WTC11 (cell line): Measurements from ENCODE around the gene NDRG2. TPM values are rescaled to one million over a fixed set of nuclear protein-coding genes. Genes with fewer than 3 reads are reported as not detected.
"Not testable (repeated sequence)": the region's sequence is repeated elsewhere in the genome, so short reads cannot be mapped to it uniquely, and the experiment has no call there.

ENCODE experiments used
- ATAC-seq: fragments of 200-7000 bp; cut with Tn5 transposase; 2 replicates; pipeline ENCODE4 v1.10.0; 2021; ENCODE audit warnings: mild to moderate bottlenecking, moderate library complexity
- CTCF ChIA-PET: fragments of 300-600 bp; sonication (Branson Sonifier 250); formaldehyde crosslinking; loops from one replicate; lab custom pipeline; 2021; ENCODE audit warnings: antibody characterized with exemption; lab: Charles Lee
- POLR2A ChIA-PET: fragments of 350-600 bp; sonication (Branson Sonifier 250); formaldehyde crosslinking; loops from one replicate; lab custom pipeline; 2021; ENCODE audit warnings: antibody characterized with exemption; lab: Charles Lee
- DNase-seq: peaks from one replicate; pipeline ENCODE4 v3.0.0; 2021; ENCODE audit warnings: low spot score
- H3K27ac Mint-ChIP-seq: 2 replicates; pipeline ENCODE4 v1.8.0; 2021; ENCODE audit warnings: mixed read lengths
- H3K27me3 Mint-ChIP-seq: 2 replicates; pipeline ENCODE4 v1.8.0; 2021; ENCODE audit warnings: low read depth, mild to moderate bottlenecking, moderate library complexity, mixed read lengths
- H3K36me3 Mint-ChIP-seq: 2 replicates; pipeline ENCODE4 v1.8.0; 2021; ENCODE audit warnings: mixed read lengths
- H3K4me1 Mint-ChIP-seq: 2 replicates; pipeline ENCODE4 v1.8.0; 2022; ENCODE audit warnings: mixed read lengths
- H3K4me3 Mint-ChIP-seq: 2 replicates; pipeline ENCODE4 v1.8.0; 2021; ENCODE audit warnings: mild to moderate bottlenecking, moderate library complexity, mixed read lengths
- H3K9me3 Mint-ChIP-seq: 2 replicates; pipeline ENCODE4 v1.8.0; 2021; ENCODE audit warnings: mixed read lengths
- ATF2 ChIP-seq: sonication (generic); formaldehyde crosslinking; IDR thresholded peaks from 2 replicates; pipeline ENCODE4 v1.8.1; 2022; ENCODE audit warnings: low read depth, missing genetic modification reagents, borderline replicate concordance
- EMX1 ChIP-seq: fragments of 250-450 bp; sonication (Bioruptor Pico); IDR thresholded peaks from 2 replicates; pipeline ENCODE4 v1.8.0; 2021; ENCODE audit warnings: mild to moderate bottlenecking
- FOXP1 ChIP-seq: sonication (generic); formaldehyde crosslinking; IDR thresholded peaks from 2 replicates; pipeline ENCODE4 v1.8.0; 2022; ENCODE audit warnings: missing genetic modification reagents, mild to moderate bottlenecking, moderate library complexity, borderline replicate concordance
- GRHL2 ChIP-seq: fragments of 250-450 bp; sonication (Bioruptor Pico); IDR thresholded peaks from 2 replicates; pipeline ENCODE4 v1.8.0; 2022; ENCODE audit warnings: mild to moderate bottlenecking, moderate library complexity; ENCODE audit not compliant: insufficient replicate concordance, severe bottlenecking
- NR1H2 ChIP-seq: sonication (generic); formaldehyde crosslinking; IDR thresholded peaks from 2 replicates; pipeline ENCODE4 v1.9.0; 2021; ENCODE audit warnings: mild to moderate bottlenecking, moderate library complexity, missing genetic modification reagents
- NR2C2 ChIP-seq: sonication (generic); formaldehyde crosslinking; IDR thresholded peaks from 2 replicates; pipeline ENCODE4 v1.8.0; 2022; ENCODE audit warnings: mild to moderate bottlenecking, missing genetic modification reagents
- RELA ChIP-seq: sonication (generic); formaldehyde crosslinking; IDR thresholded peaks from 2 replicates; pipeline ENCODE4 v1.8.1; 2022; ENCODE audit warnings: missing genetic modification reagents, mild to moderate bottlenecking, borderline replicate concordance
- TEAD4 ChIP-seq: sonication (generic); formaldehyde crosslinking; IDR thresholded peaks from 2 replicates; pipeline ENCODE4 v1.8.0; 2022; ENCODE audit warnings: mild to moderate bottlenecking, missing genetic modification reagents
- ZMAT4 ChIP-seq: fragments of 250-450 bp; sonication (Bioruptor Pico); IDR thresholded peaks from 2 replicates; pipeline ENCODE4 v1.9.0; 2021; ENCODE audit warnings: mild to moderate bottlenecking
- ZNF232 ChIP-seq: sonication (generic); formaldehyde crosslinking; IDR thresholded peaks from 2 replicates; pipeline ENCODE4 v1.8.0; 2022; ENCODE audit warnings: mild to moderate bottlenecking, missing genetic modification reagents
- ZNF263 ChIP-seq: sonication (generic); formaldehyde crosslinking; IDR thresholded peaks from 2 replicates; pipeline ENCODE4 v1.8.1; 2022; ENCODE audit warnings: low read depth, mild to moderate bottlenecking, moderate library complexity, missing genetic modification reagents
- total RNA-seq: library from RNA; stranded (reverse); gene quantifications from 3 replicates; pipeline ENCODE4 v1.2.3, GENCODE V29; 2021
- TF ChIP-seq, protein P1 (sequence below): sonication (generic); formaldehyde crosslinking; IDR thresholded peaks from 2 replicates; pipeline ENCODE4 v1.8.0; 2022; ENCODE audit warnings: mild to moderate bottlenecking, missing genetic modification reagents
- TF ChIP-seq, protein P2 (sequence below): sonication (generic); formaldehyde crosslinking; IDR thresholded peaks from 2 replicates; pipeline ENCODE4 v1.8.1; 2022; ENCODE audit warnings: mild to moderate bottlenecking, moderate library complexity, missing genetic modification reagents

The NDRG2 gene
- total RNA-seq, 1 experiment from 2014 or later: 32.2 TPM

DNA sequence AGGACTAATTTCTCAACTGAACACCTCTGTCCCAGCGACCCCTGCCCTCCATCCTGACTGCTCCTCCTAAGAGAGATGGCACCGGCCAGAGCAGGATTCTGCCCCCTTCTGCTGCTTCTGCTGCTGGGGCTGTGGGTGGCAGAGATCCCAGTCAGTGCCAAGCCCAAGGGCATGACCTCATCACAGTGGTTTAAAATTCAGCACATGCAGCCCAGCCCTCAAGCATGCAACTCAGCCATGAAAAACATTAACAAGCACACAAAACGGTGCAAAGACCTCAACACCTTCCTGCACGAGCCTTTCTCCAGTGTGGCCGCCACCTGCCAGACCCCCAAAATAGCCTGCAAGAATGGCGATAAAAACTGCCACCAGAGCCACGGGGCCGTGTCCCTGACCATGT, 18.1 kb upstream of the NDRG2 start (continued):
- TF ChIP-seq, protein P1, sequence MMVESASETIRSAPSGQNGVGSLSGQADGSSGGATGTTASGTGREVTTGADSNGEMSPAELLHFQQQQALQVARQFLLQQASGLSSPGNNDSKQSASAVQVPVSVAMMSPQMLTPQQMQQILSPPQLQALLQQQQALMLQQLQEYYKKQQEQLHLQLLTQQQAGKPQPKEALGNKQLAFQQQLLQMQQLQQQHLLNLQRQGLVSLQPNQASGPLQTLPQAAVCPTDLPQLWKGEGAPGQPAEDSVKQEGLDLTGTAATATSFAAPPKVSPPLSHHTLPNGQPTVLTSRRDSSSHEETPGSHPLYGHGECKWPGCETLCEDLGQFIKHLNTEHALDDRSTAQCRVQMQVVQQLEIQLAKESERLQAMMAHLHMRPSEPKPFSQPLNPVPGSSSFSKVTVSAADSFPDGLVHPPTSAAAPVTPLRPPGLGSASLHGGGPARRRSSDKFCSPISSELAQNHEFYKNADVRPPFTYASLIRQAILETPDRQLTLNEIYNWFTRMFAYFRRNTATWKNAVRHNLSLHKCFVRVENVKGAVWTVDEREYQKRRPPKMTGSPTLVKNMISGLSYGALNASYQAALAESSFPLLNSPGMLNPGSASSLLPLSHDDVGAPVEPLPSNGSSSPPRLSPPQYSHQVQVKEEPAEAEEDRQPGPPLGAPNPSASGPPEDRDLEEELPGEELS (CRISPR knock-in tag): no peak
- TF ChIP-seq ZNF232 (CRISPR knock-in tag) (no peak), ZNF263 (CRISPR knock-in tag) (no peak), GRHL2 (CRISPR knock-in tag) (no peak), RELA (CRISPR knock-in tag) (no peak), NR2C2 (CRISPR knock-in tag) (no peak), ZMAT4 (CRISPR knock-in tag) (no peak), EMX1 (CRISPR knock-in tag) (no peak), NR1H2 (CRISPR knock-in tag) (no peak), ATF2 (CRISPR knock-in tag) (no peak), TEAD4 (no peak)
- TF ChIP-seq, protein P2, sequence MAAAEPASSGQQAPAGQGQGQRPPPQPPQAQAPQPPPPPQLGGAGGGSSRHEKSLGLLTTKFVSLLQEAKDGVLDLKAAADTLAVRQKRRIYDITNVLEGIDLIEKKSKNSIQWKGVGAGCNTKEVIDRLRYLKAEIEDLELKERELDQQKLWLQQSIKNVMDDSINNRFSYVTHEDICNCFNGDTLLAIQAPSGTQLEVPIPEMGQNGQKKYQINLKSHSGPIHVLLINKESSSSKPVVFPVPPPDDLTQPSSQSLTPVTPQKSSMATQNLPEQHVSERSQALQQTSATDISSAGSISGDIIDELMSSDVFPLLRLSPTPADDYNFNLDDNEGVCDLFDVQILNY (CRISPR knock-in tag): no peak

GRCh38 chr14:21041676-21042433, 17.0 kb upstream of the NDRG2 start, which contains the start of gene RNASE7:
Gene RNASE7 (plus strand): TSS chr14:21042362. CDS start chr14:21042993, 631 bp downstream.
- no peak for ATAC-seq
- POLR2A ChIA-PET: interaction anchor here (1.8 kb wide), 1 partner anchor 16 kb away, joined by 7 read pairs; no protein-coding TSS in a partner anchor

GRCh38 chr14:21040941-21041340, 16.1 kb upstream of the NDRG2 start:
- H3K27me3 Mint-ChIP-seq: not testable (repeated sequence)
- POLR2A ChIA-PET: interaction anchor here (1.8 to 2.8 kb wide), 2 partner anchors 15 to 26 kb away, joined by 7 to 26 read pairs; no protein-coding TSS in a partner anchor

More at GRCh38 chr14:21041676-21042433, 17.0 kb upstream of the NDRG2 start, which contains the start of gene RNASE7:
- H3K27me3 Mint-ChIP-seq: peaks cover 3% of the 10 kb centered on the region; the same call in 1 of the 2 replicates
- H3K4me1 Mint-ChIP-seq: peaks cover 26% of the 10 kb centered on the region
- TF ChIP-seq FOXP1: no peak
- H3K27ac Mint-ChIP-seq: no peak within 1 kb of the TSS
- DNase-seq: no peak
- H3K4me3 Mint-ChIP-seq: no peak within 1 kb of the TSS
- H3K9me3 Mint-ChIP-seq: no peaks in the 10 kb centered on the region
- CTCF ChIA-PET: interaction anchor here (1.0 to 7.0 kb wide), 6 partner anchors 17 to 71 kb away, joined by 3 to 670 read pairs (median 28); partner anchors contain the start of gene ARHGEF40
- H3K36me3 Mint-ChIP-seq: no peaks in the 10 kb centered on the region

More at GRCh38 chr14:21040941-21041340, 16.1 kb upstream of the NDRG2 start:
- H3K4me1 Mint-ChIP-seq: peaks cover 26% of the 10 kb centered on the region
- H3K9me3 Mint-ChIP-seq, DNase-seq, H3K27ac Mint-ChIP-seq, ATAC-seq, H3K36me3 Mint-ChIP-seq, H3K4me3 Mint-ChIP-seq: not testable (repeated sequence)
- CTCF ChIA-PET: interaction anchor here (0.6 to 7.0 kb wide), 27 partner anchors 11 to 635 kb away, joined by 3 to 670 read pairs (median 14); partner anchors contain the start of genes ARHGEF40, NDRG2, RNASE8 and SLC39A2
